NK-92 treated with Interleukin-12 subunit alpha and Interleukin-12 subunit beta, amount 100 ng/mL, for 24 hours (cell line): ENCODE results near the gene GRID1.
"Not testable (repeated sequence)": the region's sequence is repeated elsewhere in the genome, so short reads cannot be mapped to it uniquely, and the experiment has no call there.

Source experiments
- DNase-seq: peaks from one replicate; lab custom pipeline; 2025; lab: John Stamatoyannopoulos, UW

GRID1 gene

GRCh38 chr10:86105640-86106039 lies 261.0 kb downstream of the GRID1 start:
- DNase-seq = no peak

GRCh38 chr10:86105181-86105580 lies 261.4 kb downstream of the GRID1 start:
- no peak for DNase-seq

- DNase-seq = no peak
Measured at GRCh38 chr10:86104611-86105145, 261.9 kb downstream of the GRID1 start.

- DNase-seq = no peak
Measured at GRCh38 chr10:86104156-86104555, 262.4 kb downstream of the GRID1 start.

- DNase-seq = no peak
Measured at GRCh38 chr10:86103391-86104101, 263.0 kb downstream of the GRID1 start.

DNA sequence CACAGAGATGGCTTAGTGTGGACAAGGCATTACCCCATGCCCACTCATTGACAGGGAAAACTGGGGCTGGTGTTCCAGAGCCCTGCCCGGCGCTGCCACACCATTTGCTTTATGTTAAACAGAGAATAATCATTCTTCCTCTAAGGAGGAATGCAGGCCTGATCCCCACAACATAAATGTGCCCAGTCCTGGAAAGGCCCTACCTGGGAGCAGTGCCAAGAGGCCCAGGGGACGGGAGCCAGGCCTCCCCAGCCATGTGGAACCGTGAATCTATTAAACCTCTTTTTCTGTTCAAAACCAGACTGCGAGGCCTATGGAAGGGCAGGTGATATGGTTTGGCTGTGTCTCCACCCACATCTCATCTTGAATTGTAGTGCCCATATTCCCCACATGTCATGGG lies 264.1 kb downstream of the GRID1 start:
- DNase-seq = no peak

GRCh38 chr10:86102031-86102430 lies 264.6 kb downstream of the GRID1 start:
- no peak for DNase-seq

GRCh38 chr10:86100581-86101061 lies 266.0 kb downstream of the GRID1 start:
- no peak for DNase-seq

DNA sequence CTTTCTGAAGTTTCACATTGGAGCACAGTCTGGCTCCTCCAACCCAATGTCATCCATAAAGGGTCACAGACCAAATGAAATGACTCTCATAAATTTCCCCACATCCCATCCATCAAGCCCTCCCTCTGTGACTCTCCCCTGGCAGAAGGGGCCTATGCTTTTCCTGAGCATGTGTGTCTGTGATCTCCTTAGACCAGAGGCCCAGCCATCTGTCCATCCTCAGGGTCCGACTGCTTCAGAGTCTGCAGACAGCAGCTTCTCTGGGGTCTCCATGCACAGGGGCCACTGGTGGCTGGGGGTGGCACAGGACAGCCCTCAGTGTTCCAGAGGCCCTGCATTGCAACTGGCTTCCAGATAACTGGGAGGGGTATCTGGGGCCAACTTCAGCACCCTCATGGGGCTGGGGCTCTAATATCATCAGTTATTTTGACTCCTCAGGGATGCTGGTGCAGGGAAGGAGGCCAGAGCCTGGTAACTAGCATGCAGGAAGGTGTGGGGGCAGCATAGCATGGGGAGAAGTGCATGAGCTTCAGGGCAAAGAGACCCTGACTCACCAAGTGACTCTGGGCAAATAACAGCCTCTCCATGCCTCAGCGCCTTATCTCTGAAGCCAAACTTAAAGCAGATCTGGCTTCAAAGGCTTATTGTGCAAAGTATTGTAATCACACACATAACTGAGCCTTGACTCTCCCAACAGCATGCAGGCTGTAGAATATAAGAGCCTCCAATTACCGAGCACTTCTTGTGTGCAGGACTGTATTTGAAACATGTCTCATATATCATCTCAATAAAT lies 266.9 kb downstream of the GRID1 start:
- no peak for DNase-seq

DNA sequence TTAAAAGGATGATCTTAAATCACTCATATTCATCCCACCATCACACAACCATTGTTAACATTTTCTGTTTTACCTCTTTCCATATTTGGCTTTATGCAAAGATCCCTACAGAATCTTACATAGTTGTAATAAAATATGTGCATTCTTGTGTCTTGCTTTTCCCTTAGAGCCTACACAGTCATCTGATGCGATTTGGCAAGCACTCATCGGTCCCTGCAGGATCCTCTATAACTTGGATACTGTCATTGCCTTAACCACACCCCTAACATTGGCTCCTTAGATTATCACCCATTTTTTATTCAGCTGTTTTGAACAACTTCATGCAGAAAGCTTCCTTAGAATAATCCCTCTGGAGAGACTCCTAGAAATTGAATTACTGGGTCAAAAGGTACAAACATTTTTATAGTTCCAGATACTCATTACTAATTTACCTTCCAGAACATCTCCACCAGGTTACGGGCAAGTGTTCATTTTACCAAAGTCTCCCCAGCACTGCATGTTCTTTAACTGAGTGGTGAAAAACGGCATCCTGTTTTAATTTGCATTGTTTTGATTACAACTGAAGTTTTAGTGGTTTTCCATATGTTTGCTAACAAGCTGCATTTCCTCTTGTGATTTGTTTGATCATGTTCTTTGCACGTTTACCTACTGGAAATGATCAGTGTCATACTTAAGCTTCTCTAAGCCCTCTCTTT lies 268.3 kb downstream of the GRID1 start:
- DNase-seq = no peak

DNA sequence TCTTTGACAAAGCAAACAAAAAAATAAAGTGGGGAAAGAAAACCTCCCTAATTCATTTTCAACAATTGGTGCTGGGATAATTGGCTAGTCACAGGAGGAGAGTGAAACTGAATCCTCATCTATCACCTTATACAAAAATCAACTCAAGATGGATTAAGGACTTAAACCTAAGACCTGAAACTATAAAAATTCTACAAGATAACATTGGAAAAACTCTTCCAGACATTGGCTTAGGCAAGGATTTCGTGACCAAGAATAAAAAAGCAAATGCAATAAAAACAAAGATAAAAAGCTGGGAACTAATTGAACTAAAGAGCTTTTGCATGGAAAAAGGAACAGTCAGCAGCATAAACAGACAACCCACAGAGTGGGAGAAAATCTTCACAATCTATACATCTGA lies 271.5 kb downstream of the GRID1 start:
- DNase-seq = not testable (repeated sequence)

GRCh38 chr10:86092311-86092710 lies 274.3 kb downstream of the GRID1 start:
- not testable (repeated sequence) for DNase-seq

DNA sequence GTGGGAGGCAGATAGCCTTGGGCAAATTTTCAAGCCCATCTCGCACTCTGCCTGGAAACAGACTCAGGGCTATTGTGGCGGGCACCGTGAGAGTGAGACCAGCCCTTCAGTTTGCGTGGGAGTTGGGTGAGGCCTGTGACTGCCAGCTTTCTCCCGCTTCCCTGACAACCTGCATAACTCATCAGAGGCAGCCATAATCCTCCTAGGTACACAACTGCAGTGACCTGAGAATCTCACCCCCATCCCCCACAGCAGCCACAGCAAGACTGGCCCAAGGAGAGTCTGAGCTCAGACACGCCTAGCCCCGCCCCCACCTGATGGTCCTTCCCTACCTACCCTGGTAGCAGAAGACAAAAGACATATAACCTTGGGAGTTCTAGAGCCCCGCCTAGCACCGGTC lies 275.4 kb downstream of the GRID1 start:
- no peak for DNase-seq

- DNase-seq = no peak
Measured at GRCh38 chr10:86090807-86091206, 275.8 kb downstream of the GRID1 start.

DNA sequence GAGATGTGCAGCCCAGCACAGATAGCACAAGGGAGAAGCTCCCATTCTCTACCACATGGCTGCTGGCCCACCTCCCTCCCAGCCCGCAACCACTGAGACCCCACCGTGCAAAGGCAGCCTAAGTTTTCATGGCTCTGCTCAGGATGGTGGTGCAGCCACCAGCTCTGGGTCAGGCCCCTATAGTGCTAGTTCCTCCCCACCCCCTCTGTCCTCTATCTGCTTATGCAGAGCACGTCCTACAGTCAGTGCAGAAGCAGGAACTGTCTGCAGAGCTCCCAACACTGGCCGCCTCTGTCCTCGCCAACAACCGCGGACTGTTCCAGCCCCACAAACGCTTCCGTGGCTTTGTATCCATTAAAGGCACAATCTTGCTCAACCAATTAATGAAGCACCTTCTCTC lies 278.9 kb downstream of the GRID1 start:
- no peak for DNase-seq

DNA sequence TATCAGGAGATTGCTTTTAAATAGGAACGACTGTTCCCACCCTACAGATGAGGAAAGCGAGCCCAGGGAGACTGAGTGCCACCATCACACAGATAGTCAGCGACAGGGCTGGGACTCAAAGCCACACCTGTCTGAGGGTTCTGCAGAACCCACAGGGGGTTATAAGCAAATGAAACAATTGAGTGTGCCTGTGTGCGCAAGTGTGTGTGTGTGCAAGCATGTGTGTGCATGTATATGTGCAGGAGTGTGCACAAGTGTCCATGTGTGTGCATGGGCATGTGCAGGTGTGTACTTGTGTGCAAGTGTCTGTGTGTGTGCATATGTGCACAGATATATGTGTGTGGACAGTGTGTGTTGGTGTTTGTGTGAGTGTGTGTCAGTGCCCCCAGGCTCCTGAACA lies 280.2 kb downstream of the GRID1 start:
- DNase-seq = no peak

- no peak for DNase-seq
Measured at GRCh38 chr10:86085686-86086085, 280.9 kb downstream of the GRID1 start.

- DNase-seq = no peak
Measured at GRCh38 chr10:86085136-86085535, 281.5 kb downstream of the GRID1 start.

GRCh38 chr10:86084585-86084984 lies 282.0 kb downstream of the GRID1 start:
- DNase-seq = no peak

GRCh38 chr10:86083664-86084175 lies 282.9 kb downstream of the GRID1 start:
- no peak for DNase-seq

- DNase-seq = no peak
Measured at GRCh38 chr10:86083206-86083605, 283.4 kb downstream of the GRID1 start.

GRCh38 chr10:86082556-86082955 lies 284.0 kb downstream of the GRID1 start:
- DNase-seq = no peak
